CD4-positive, alpha-beta T cell treated with Interleukin-4 for 1 hour (primary cell): ENCODE data around the gene ADGRD1.

ENCODE experiments used
- DNase-seq, 2 donors: peaks; one replicate each; pipeline ENCODE4 v3.0.0-alpha.2; 2020 to 2022

ADGRD1 gene

DNA sequence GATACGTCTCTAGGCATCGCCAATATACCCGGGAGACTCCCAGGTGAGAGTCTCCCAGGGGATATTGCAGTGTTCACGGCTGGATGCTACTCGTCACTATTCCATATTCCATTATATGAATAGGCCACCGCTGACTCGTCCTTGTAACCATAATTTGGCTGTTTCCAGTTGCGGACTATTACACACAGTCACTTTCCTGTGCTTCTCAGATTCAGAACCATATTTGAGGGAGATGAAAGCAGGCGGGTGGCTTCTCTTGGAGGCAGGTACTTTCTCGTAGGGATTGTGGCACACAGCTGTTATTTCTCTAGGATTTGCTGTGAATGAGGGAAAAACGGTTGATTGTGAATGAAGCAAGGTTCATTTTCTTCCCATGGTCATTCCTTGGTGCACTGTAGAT lies 73.0 kb downstream of the ADGRD1 start:
- no peak for DNase-seq

DNA sequence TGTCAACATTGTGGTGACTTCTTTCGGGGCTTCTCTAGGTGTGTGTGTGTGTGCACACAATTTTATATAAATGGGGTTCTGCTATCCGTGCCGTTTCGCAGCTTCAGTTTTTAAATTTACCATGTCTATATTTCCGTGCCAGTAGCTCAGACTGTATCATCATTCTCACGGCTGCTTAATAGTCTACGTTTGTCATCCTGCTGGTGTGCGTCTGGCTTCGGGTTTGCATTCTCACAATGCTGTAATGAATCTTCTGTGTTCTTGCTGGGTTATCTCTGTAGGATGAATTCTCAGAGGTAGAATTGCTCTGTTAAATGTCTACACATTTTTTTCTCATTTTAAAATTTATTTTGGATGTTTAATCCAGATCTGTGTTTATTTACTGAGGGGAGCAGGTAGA lies 73.6 kb downstream of the ADGRD1 start:
- no peak for DNase-seq

DNA sequence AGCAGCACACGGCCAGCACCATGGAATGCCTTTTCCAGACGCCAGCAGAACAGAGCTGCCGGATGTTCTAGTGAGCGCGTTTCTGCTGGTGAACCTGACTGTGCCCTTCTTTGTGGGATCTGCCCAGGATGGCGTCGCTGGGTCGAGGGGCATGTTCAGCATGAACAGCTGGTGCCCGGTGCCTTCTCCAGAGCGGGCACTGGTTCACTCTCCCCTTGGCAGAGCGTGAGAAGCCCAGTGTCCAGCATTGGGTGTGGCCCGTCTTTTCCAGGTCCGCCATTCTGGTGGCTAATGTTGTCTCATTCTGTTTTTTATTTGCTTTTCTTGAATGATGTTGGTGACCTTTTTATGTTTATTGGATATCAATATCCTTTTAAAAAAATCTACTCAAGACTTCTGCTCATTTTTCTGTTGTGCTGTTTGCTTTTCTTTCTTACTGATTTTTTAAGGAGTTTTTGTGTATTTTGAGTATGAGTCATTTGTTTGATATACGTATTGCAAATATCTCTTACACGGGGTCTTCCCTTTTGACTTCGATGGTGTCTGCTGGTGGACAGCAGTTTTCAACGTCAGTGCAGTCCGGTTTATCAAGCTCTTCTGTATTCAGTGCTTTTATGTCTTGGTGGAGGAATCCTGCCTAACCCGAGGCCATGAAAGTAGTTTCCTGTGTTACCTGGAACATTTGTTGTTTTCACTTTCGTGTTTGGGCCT lies 74.3 kb downstream of the ADGRD1 start:
- no peak for DNase-seq

DNA sequence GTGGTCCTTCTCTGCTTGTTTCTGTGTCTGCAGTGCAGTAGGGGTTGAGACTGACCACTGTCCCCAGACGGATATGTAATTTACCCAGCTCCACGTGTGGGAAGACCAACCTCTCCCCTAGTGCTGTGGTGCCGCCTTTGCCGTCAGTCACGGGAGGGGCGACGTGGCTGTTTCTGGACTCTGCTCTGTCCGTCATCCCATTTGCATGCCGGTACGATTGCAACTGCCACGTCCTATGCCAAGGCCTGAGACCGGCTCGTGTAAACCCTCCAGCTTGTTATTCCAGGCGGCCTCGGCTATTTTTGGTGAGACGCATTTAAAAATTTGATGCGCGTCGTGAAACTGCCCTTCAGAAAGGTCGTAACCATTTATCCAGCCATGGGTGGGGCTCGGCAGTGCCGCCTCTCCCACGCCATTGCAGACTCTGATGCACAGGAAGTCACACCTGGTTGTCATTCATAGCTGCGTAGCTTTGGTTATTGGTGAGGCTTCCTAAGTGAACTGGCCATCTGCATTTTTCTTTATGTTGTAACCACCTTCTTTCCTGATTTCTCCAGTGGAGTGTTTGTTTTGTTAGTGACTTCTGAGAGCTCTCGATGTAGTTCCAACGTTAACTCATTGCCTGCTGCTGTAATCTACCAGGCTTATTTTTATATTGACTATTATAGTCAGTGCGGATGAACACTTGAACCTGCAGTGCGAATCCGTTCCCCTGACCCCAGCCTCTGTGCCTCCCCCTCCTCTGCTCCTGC lies 75.1 kb downstream of the ADGRD1 start:
- no peak for DNase-seq

DNA sequence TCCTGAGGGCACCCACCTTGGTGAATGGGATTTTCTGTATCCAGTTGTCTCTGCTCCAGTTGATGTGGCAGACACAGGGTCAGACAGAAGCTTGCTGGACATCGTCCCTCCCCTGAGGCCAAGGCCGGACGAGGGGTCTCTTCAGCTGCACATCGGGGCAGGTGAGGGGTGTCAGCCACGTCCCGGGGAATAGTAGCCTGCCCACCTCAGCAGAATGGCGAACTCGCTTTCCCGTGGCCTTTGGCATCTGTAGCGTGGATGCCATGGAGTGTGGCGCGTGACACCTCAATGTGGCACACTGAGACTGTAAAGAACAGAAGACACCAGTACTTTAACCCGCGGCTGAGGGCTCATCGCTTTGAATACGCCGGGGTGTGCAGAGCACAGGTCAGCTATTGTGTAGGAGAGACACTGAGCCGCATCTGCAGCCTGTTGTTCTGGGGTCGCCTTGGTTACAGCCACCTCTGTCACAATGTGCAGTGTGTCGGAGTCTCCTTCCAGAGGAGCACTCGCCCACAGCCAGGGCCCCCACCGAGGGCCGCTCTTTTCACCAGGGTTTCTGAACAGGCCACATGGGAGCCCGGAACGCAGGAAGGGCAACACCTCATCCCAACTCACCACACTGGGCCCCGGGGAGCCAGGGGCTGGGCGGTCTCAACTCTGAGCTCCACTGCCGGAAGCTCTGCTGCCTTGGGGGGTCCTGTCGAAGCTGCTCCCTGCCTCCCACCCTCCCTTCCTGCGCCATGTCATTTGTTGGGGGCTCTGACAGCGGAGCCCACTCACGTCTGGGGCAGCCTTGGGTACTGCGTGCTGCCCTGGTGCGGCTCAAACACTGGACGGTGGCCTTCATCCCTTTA lies 77.0 kb downstream of the ADGRD1 start:
- no peak for DNase-seq

DNA sequence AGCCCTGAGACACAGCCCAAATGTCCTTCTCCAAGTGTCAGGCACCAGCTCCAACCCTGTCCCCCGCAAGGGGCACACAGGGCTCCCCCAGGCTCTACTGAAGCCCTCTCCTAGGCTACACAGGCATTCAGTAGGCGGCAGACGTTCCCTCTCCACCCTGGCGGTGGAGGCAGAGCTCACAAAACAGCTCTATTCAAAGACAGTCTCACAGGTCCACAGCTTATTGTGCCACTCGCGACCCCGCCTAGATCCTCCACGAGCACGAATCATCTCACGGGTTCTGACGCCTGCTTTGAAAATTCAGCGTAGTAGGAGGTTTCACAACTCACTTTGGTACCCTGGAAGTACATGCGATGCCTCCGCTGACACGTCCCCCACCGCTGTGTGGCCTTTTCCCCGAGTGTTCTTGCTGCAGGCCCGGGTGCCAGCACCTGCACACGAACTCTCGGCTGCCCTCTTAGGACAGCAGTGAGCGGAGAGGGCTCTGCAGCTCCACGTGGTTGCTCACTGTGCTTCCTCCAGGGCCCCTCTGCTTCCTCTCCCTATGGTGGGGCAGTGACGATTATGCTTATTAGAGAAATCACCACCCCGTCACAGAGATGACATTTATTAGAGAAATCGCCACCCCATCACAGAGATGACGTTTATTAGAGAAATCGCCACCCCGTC lies 78.5 kb downstream of the ADGRD1 start:
- DNase-seq = no peak

DNA sequence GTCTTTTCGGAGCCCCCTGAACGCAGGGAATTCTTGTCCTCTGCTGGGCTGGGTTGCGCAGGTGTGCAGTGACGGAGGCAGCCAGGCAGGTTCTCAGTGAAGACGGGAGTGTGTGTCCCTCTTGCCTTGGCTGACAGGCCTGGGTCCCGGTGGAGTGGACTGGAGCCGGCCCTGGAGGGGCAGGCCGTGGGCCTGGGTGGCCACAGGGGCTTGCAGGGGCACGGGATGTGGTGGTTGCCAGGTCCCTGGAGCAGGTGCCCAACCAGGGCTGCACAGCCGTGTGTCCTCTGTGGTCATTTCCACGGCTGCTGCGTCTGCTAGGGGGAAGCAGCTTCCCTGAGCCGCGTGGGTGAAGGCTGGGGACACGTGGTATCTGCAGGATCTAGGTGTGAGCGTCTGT lies 79.8 kb downstream of the ADGRD1 start:
- no peak for DNase-seq

DNA sequence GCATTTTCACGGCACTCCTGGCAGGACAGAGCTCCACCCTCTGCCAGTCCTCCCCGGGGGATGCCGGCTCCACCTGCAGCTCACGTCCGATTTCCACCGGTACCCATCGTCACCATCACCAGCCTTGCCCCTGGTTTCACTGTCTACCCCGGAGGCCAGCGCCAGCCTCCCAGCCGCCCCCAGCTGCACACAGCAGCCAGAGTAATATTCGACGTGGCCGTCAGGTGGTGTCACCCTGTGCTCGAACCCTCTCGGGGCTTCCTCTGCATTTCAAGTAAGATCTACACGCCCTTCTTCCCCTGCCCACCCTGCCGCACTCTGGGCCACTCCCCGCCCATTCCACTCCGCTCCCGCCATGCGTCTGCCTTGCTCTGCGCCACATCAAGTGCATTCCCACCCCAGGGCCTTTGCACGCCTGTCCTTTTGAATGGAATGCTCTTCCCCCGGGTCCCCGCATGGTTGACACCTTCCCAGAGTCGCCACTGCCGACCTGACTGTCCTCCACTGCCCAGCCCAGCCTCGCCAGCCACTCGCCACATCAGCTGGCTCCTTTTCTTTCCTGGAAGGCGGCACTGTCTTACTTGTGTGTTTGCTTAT lies 80.3 kb downstream of the ADGRD1 start:
- DNase-seq = no peak

DNA sequence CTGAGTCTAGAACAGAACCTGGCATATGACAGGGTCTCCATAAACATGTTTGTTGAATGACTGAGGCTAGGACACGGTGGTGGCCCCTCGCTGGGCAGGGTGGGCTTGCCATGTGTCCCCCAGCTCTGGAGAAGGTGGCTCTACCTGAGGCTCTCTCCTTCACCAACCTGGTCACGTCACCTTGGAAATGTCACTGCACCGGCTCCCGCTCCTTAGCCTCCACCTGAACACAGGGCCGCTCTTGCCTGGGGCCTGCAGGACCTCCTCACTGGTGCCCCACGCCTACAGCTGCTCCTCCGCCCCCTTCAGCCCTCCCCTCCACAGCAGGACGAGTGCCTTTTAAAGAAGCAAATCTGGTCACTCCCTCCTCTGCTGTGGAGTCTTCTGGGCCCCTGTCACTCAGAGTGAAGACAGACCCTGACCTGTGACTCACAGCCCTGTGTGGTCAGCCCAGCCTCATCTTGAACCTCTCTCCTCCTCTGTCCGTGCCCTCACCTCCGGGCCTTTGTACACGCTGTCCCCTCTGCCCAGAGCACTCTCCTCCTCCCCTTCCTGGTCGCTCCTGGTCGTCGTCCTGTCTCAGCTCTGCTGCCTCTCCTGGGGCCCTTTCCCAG lies 81.0 kb downstream of the ADGRD1 start:
- DNase-seq = no peak

DNA sequence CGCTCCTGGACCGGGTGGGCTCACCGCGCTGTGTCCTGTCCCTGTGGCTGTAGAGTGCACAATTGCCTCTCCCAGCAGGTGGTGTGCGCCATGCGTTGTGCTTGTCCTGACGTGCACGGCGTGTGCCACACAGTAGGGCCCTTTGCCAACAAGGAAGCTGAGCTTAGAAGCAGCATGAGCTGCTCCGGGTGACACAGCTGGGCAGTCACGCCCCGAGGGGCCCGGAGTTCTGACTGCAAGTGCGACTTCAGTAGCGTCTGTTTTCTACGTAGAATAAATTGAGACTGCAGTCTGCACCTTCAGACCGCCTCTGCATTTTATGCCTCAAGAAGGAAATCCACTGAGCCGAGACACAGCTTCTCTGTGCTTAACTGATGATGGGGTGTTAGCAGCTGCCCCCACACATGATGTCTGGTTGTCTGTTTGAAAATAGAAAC lies 81.6 kb downstream of the ADGRD1 start:
- no peak for DNase-seq

DNA sequence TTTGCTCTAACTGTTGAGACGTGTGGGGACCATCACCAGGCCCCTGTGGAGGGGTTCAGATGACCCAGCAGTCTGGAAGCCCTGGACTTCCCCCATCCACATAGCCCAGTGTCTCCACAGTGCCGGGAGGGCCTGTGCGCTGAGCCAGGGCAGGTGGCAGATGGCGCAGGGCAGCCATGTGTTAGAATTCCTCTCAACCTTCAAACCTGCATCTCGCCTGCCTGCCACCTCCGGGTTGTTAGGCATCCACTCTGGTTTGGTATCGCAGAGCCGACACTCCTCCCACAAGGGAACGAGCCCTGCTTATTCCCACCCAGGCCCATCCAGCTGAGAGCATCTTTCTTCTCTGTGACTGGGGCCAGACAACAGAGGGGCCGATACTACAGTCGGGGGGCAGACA lies 84.5 kb downstream of the ADGRD1 start:
- DNase-seq = no peak

DNA sequence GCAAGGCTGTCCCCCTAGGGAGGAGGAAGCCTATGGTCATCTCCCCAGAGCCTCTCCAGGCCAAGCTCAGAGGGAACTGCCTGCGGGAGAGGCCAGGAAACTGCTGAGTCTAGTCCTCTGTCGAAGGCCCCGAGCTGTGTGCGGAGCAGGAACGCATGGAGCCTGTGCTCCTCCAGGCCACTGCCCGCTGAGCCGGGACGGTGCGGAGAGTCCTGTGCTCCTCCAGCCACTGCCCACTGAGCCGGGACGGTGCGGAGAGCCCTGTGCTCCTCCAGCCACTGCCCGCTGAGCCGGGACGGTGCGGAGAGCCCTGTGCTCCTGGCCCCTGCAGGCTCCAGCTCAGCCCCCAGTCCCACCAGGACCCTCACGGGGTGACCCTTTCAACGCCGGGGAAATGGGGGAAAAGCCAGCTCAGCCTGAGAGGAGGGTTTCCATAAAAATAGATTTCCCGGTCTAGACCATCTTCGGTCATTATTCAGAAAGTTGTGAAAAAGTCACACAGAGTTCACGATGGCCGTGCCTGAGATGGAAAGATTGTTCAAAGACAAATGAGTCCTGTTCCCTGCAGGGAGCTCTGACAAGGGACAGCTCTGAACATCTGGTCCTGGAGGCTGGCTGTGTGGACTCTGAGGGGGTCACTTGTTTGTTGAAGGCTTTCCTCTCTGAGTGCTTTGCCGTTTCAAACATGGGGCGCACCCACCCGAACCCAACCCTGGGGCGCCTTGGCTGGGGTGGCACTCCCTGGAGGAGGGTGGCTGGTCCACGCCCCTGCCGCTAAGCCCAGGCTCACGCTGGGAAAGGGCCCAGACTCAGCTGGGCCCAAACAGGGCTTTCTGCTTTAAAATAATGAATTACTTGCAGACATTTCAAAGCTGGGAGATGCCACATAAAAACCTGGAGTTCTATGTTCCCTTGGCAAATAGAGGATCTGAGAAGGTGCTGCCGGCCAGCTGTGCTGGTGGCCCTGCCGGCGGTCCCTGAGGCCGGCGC lies 85.5 kb downstream of the ADGRD1 start:
- no peak for DNase-seq

DNA sequence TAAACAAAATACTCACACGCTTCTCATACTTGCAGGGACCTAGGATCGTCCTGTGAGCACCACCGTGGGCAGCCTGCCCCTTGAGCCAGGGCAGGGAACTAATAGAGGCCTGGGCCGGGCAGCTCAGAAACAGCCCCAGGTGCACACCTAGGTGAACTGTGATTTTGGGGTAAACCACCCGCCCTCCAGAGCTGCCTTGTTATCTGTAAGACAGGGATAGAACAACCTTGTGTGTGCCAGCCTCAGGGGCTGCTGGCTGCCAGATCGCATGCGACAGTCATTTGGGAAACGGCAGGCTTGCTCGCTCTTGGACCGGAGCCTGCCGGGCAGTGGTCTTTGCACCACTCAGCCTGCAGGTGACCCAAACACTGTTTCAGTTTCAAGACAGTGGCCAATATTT lies 86.8 kb downstream of the ADGRD1 start:
- DNase-seq = no peak

DNA sequence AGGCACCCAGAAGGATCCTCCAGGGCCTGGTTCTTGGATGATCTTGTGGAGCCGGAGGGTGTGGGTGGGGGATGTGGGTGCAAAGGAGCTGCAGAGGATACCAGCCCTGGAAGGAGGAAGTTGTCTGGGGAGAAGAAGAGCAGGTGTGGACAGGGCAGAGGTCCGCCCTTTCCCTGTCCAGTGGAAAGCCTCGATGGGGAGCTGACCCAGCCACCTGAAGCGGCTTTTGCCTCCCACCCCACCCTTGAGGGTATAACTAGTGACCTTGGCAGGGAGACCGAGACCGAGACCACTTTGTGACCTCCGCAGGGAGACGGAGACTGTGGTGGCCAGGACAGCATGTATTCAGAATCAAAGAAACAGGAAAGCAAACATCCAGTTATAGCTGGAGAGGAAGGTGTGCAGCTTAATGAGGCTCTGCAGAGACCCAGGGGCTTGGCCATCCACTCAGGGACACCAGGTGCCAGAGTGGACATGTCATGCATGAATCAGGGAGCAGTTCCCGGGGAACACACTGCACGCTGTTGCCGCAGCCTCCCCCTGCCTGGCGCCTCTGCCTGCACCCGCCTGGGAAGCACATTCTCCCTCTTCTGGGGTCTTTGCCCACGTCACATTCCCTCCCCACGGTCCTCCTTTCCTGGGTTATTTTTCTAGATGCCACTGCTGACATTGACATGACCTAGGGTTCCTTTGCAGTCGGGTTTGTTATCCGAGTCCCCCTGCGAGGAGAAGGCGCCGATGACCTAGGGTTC lies 87.7 kb downstream of the ADGRD1 start:
- DNase-seq = no peak

DNA sequence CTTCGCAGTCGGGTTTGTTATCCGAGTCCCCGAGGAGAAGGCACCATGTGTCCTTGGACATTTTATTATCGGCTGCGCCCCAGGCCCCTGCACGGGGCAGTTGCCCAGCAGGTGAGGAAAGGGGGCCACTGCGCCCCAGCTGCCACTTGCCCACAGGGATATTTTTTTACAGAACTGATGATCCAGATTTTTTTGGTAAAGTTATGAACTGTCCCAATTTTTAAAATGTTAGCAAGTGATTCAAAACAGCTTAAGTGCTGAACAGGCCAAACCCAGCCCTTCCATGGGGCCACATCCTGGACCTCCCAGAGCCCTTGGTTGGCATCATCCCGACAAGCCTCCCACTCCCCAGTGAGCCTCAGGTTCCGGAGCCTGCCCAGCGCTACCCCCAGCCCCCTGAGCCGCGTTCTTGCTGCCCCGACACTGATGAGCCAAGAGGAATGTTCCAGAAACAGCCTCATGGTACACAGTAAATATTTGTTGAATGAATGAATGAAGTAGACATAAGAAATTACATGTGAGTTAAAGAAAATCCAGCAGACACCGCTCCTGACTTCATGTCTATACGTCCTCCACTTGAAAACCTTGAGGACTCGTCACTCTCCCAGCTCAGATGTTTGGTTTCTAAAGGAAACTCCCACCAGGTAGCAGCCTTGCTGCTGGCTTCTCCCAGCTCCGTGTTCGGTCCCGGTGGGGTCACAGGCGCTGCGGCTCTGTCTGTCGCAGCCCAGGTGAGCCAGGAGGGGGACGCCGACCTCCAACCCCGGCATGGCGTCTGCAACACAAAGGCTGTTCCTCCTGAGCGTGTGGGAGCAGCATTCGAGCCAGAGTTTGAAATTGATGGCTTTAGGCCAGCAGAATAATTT lies 88.5 kb downstream of the ADGRD1 start:
- no peak for DNase-seq

DNA sequence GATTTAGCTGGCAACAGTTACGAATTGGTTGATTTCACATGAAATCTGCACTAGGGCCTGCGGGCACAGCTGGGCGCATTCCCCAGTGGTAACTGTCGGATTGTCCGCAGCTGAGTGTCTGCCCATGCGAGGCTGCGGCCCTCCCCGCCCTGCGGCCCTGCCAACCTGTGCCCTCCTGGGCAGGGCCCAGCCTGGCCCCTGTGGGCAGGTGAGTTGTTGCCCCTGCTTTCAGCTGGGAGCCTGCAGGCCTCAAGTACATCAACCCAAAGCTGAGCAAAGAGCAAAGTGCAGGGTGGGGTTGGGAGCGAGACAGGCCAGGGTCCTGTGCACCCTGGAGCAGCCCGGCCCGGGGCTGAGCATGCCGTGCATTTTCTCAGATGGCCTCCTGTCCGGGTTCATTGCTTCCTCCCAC lies 89.1 kb downstream of the ADGRD1 start:
- no peak for DNase-seq

DNA sequence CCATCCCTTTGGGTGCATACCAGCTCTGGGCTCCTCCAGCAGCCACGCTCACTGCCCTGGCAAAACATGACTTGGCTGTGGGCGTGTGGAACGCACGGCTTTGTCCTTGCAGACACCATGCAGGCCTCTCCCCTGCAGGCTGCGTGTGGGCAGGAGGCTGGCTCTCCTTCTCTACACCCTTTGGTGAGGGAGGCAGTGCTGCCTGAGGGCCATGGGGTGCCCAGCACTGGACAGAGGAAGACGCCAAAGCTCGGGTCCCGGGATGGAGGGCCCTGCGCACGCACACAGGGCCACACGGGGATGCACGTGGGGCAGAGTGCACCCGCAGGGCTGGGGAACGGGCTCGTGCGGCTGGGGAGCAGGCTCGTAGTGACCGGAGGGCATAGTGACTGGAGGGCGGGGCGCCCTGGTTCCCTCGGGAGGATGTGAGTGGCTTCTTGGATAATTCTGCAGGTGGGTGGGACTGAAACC lies 89.7 kb downstream of the ADGRD1 start:
- no peak for DNase-seq

DNA sequence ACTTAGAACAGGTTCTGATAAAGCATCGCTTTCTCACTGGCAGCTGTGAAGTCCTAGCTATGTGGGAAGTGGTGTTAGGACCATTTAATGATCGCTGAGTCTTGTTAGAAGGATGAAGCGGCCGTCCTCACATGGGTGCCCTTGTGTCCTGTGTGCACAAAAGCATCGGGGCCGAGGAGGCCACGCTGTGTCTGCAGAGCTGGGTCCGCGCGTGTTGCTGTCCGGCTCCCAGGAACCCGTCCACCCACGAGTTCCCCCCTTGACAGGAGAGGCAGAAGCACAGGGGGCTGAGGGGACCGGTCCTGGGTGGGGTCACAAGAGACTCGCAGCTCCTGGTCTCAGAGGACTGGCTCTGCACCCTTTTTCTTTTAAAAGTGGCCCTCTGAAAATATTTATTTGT lies 90.4 kb downstream of the ADGRD1 start:
- no peak for DNase-seq
